Heart right ventricle (tissue), 16 donors: ENCODE data around the gene TBC1D12. TPM values are rescaled to one million over a fixed set of nuclear protein-coding genes. Genes with fewer than 3 reads are reported as not detected.

Experiments used
- ATAC-seq, 8 donors: fragments of 200-7000 bp; cut with Tn5 transposase; one replicate each; pipeline ENCODE4 v1.9.1; 2020; ENCODE audit warnings: mild to moderate bottlenecking in 8 of 8, moderate library complexity in 8 of 8, moderate number of reproducible peaks in 1 of 8
- DNase-seq, 2 donors: peaks; one replicate each; pipeline ENCODE4 v3.0.0-alpha.2; 2020
- H3K27ac ChIP-seq, 10 donors: fragments of 200-600 bp; sonication (generic) in 2 of 10; one replicate each; pipeline versions ENCODE4 v1.5.0 to v1.8.0; 2020 to 2022; ENCODE audit warnings: mild to moderate bottlenecking in 3 of 10
- H3K27me3 ChIP-seq, 7 donors: fragments of 200-600 bp; one replicate each; pipeline ENCODE4 v1.8.0; 2021 to 2022; ENCODE audit warnings: mild to moderate bottlenecking in 2 of 7
- H3K36me3 ChIP-seq, 9 donors: fragments of 200-600 bp; sonication (generic) in 1 of 9; one replicate each; pipeline versions ENCODE4 v1.5.0 to v1.8.0; 2020 to 2022; ENCODE audit warnings: mild to moderate bottlenecking in 2 of 9
- H3K4me1 ChIP-seq, 9 donors: fragments of 200-600 bp; sonication (generic) in 1 of 9; one replicate each; pipeline versions ENCODE4 v1.5.0 to v1.8.0; 2020 to 2022; ENCODE audit warnings: mild to moderate bottlenecking in 4 of 9
- H3K4me3 ChIP-seq, 10 donors: fragments of 200-600 bp; sonication (generic) in 2 of 10; one replicate each; pipeline versions ENCODE4 v1.5.0 to v1.8.0; 2020 to 2022; ENCODE audit warnings: mild to moderate bottlenecking in 7 of 10, moderate library complexity in 2 of 10
- H3K9me3 ChIP-seq, 11 donors: fragments of 200-600 bp in 10 of 11; sonication (generic) in 2 of 11; one replicate each; pipeline versions ENCODE4 v1.5.0 to v1.8.0; 2013 to 2022; ENCODE audit warnings: mild to moderate bottlenecking in 2 of 11, control low read depth in 1 of 11, moderate library complexity in 1 of 11
- CTCF ChIP-seq, 9 donors: fragments of 200-600 bp; sonication (generic) in 2 of 9; IDR thresholded peaks; one replicate each; pipeline versions ENCODE4 v1.5.0 to v1.8.0; 2021 to 2022; ENCODE audit warnings: antibody characterized with exemption in 9 of 9, mild to moderate bottlenecking in 5 of 9, moderate library complexity in 1 of 9
- WGBS, 2 donors: extraction: QIAGEN DNeasy Blood & Tissue Kit; methylation state at CpG; one replicate each; pipeline ENCODE4 v1.1.7; 2013; ENCODE audit warnings: inconsistent platforms in 1 of 2; 5-methylcytosine and 5-hydroxymethylcytosine counted together
- intact Hi-C, 10 donors: fragments of 100-400 bp; cut with DNase I; formaldehyde crosslinking; loops; one replicate each; pipeline versions ENCODE4 v1.11.1 to v1.14.2; 2022
- polyA plus RNA-seq, 2 donors: library from polyadenylated mRNA; stranded (reverse); fragments of 200-250 nt; gene quantifications; one replicate each; pipeline ENCODE4 v1.2.3, GENCODE V29; 2013
- total RNA-seq, 10 donors: library from RNA; stranded (reverse); fragmentation: NEBNext Ultra II Directional in 3 of 10; extraction: Animal tissue kit (Norgen Biotek cat#: 25700) in 3 of 10; gene quantifications; one replicate each; pipeline versions ENCODE4 v1.2.1 to v1.2.4, GENCODE V29; 2021 to 2023
- donor health status: Arrhythmogenic right ventricular cardiomyopathy.
- donor health status: ischemic (EF 13 %, LVEDD 7.1; RV severe dilation, severe dysfunction).
- donor health status: healthy with polysubstance abuse.
- donor health status: DM: no; HTN: yes; CAD: no.
- donor health status: DM: no; HTN: no; CAD: no.
- donor health status: ischemic (EF 25% LVEDD 6.9; RV normal size, moderate dysfunction).
- donor health status: ischemic (EF 25% LVEDD 5.7; RV mildly dilated, moderate dysfunction).
- donor health status: healthy.
- donor health status: DM: yes; HTN: yes; CAD: no.
- donor health status: Ischemic cardiomyopathy.
- donor health status: ischemic (EF 35%, LVEDD 5.7; RV mildly dilated, moderate dysfunction).
- donor health status: nonischemic (EF 11% LVEDD 7.7; RV severe dilation, severe dysfunction).
- donor health status: DM: yes; HTN: yes; CAD: no.
- donor health status: PGD.
- donor health status: ischemic (EF 29% LVEDD 5.4; RV normal size, mild dysfunction).
- donor health status: nonischemic (EF 23%, LVEDD 6.1; RV moderate dilation, normal function).

TBC1D12 gene
- total and polyA plus RNA-seq, 12 donors, result 3.7 to 22.9 (median 5.0) TPM

GRCh38 chr10:94413361-94413760 is 11.0 kb downstream of the TBC1D12 start:
- H3K27me3 ChIP-seq, result no peaks in the 10 kb centered on the region
- no peaks in the 10 kb centered on the region for H3K36me3 ChIP-seq
- 54 to 63% methylated on average over 1 of the region's 1 CpG for WGBS, 2 donors
- ATAC-seq (no peak), DNase-seq (no peak)
- H3K4me1 ChIP-seq, result peaks cover 0 to 49% (median 16%) of the 10 kb centered on the region in 9 donors
- H3K27ac ChIP-seq, result no peak overlapping the region
- TF ChIP-seq CTCF (IDR thresholded peaks at IDR 0.05), result no peak
- intact Hi-C loops, result no loop called here
- no peaks in the 10 kb centered on the region for H3K9me3 ChIP-seq
- H3K4me3 ChIP-seq, result no peak overlapping the region

GRCh38 chr10:94416896-94417295 is 14.6 kb downstream of the TBC1D12 start:
- H3K36me3 ChIP-seq, result no peaks in the 10 kb centered on the region
- 89 to 92% methylated on average over 3 of the region's 3 CpGs for WGBS, 2 donors
- DNase-seq, result no peak
- intact Hi-C loops, result no loop called here
- peaks cover 0 to 32% (median 10%) of the 10 kb centered on the region in 9 donors for H3K4me1 ChIP-seq
- H3K9me3 ChIP-seq, result no peaks in the 10 kb centered on the region
- H3K4me3 ChIP-seq, result no peak overlapping the region
- no peaks in the 10 kb centered on the region for H3K27me3 ChIP-seq
- no peak for TF ChIP-seq CTCF (IDR thresholded peaks at IDR 0.05)
- no peak for ATAC-seq
- no peak overlapping the region for H3K27ac ChIP-seq

GRCh38 chr10:94417321-94417720 is 15.0 kb downstream of the TBC1D12 start:
- no peaks in the 10 kb centered on the region for H3K9me3 ChIP-seq
- no peak for TF ChIP-seq CTCF (IDR thresholded peaks at IDR 0.05)
- no peaks in the 10 kb centered on the region for H3K27me3 ChIP-seq
- ATAC-seq, result no peak
- H3K4me1 ChIP-seq, result peaks cover 0 to 28% (median 10%) of the 10 kb centered on the region in 9 donors
- no peaks in the 10 kb centered on the region for H3K36me3 ChIP-seq
- intact Hi-C loops, result no loop called here
- no peak for DNase-seq
- no peak overlapping the region for H3K4me3 ChIP-seq
- WGBS, 2 donors, result 63 to 65% methylated on average over 1 of the region's 1 CpG
- no peak overlapping the region for H3K27ac ChIP-seq

- Histone ChIP-seq H3K4me3 (no peak overlapping the region), H3K36me3 (no peaks in the 10 kb centered on the region), H3K27ac (no peak overlapping the region), H3K4me1 (peaks cover 0 to 27% (median 5%) of the 10 kb centered on the region in 9 donors), H3K27me3 (no peaks in the 10 kb centered on the region), H3K9me3 (peaks cover 0 to 13% (median 4%) of the 10 kb centered on the region in 11 donors)
- no peak for TF ChIP-seq CTCF (IDR thresholded peaks at IDR 0.05)
- ATAC-seq (no peak), DNase-seq (no peak)
- intact Hi-C loops, result no loop called here
- 97 to 98% methylated on average over 5 of the region's 5 CpGs for WGBS, 2 donors
These were observed 18.2 kb downstream of the TBC1D12 start for GRCh38 chr10:94420516-94420915.
